HepG2 (cell line): ENCODE results near the gene RAN. TPM values are rescaled to one million over a fixed set of nuclear protein-coding genes. Genes with fewer than 3 reads are reported as not detected.

Experiments
- AFF4 ChIP-seq: sonication (generic); formaldehyde crosslinking; IDR thresholded peaks from 2 replicates; pipeline ENCODE4 v1.4.0; 2020; ENCODE audit warnings: missing genetic modification reagents
- BHLHE40 ChIP-seq: IDR thresholded peaks from 2 replicates; pipeline ENCODE4 v1.6.1; 2011; ENCODE audit warnings: low read length, improper control_type of control experiment
- BRCA1 ChIP-seq: sonication (generic); formaldehyde crosslinking; IDR thresholded peaks from 2 replicates; pipeline ENCODE4 v1.4.0; 2020; ENCODE audit warnings: missing genetic modification reagents
- HNRNPK ChIP-seq: fragments of 200-400 bp; formaldehyde crosslinking; IDR thresholded peaks from 2 replicates; pipeline ENCODE4 v1.6.1; 2018; ENCODE audit warnings: low read length, low read depth, moderate library complexity, mild to moderate bottlenecking; ENCODE audit not compliant: poor library complexity, severe bottlenecking
- MAX ChIP-seq: IDR thresholded peaks from 2 replicates; pipeline ENCODE4 v1.6.1; 2012; ENCODE audit warnings: inconsistent platforms
- RARA ChIP-seq: IDR thresholded peaks from 2 replicates; pipeline ENCODE4 v1.6.1; 2016; ENCODE audit warnings: missing genetic modification reagents, missing compliant biosample characterization
- SAFB2 ChIP-seq: sonication (generic); formaldehyde crosslinking; IDR thresholded peaks from 2 replicates; pipeline ENCODE4 v1.5.1; 2020; ENCODE audit warnings: missing genetic modification reagents, low read depth, mild to moderate bottlenecking, borderline replicate concordance
- SOX13 ChIP-seq, 3 experiments: fragments of 450-650 bp in 1 of 3; sonication (generic) in 1 of 3; formaldehyde crosslinking in 1 of 3; IDR thresholded peaks in 2 of 3; conservative IDR thresholded peaks in 1 of 3; 2 replicates each; pipeline versions ENCODE4 v1.5.0 to v1.6.1; 2016 to 2020; ENCODE audit warnings: antibody characterized with exemption in 1 of 3, mild to moderate bottlenecking in 1 of 3, missing compliant biosample characterization in 1 of 3, missing genetic modification reagents in 1 of 3, moderate library complexity in 1 of 3
- SP140L ChIP-seq: sonication (generic); formaldehyde crosslinking; IDR thresholded peaks from 2 replicates; pipeline ENCODE4 v1.4.0; 2020; ENCODE audit warnings: missing genetic modification reagents, borderline replicate concordance
- ZBTB40 ChIP-seq, 2 experiments: fragments of 450-650 bp in 1 of 2; sonication (generic) in 1 of 2; formaldehyde crosslinking in 1 of 2; IDR thresholded peaks; 2 replicates each; pipeline versions ENCODE4 v1.6.1 to v1.8.0; 2016 to 2022; ENCODE audit warnings: antibody characterized with exemption in 1 of 2, mild to moderate bottlenecking in 1 of 2, missing genetic modification reagents in 1 of 2
- ZNF138 ChIP-seq: sonication (generic); formaldehyde crosslinking; IDR thresholded peaks from 2 replicates; pipeline ENCODE4 v1.5.0; 2020; ENCODE audit warnings: mild to moderate bottlenecking, low read depth, missing genetic modification reagents
- ZNF430 ChIP-seq: sonication (generic); formaldehyde crosslinking; IDR thresholded peaks from 2 replicates; pipeline ENCODE4 v1.9.0; 2021; ENCODE audit warnings: mild to moderate bottlenecking, missing genetic modification reagents
- ZNF512 ChIP-seq: sonication (generic); formaldehyde crosslinking; IDR thresholded peaks from 2 replicates; pipeline ENCODE4 v1.4.0; 2020; ENCODE audit warnings: mild to moderate bottlenecking, missing genetic modification reagents
- polyA plus RNA-seq, 8 experiments: library from polyadenylated mRNA; depleted of rRNA in 3 of 8; stranded (reverse) in 7 of 8; unstranded in 1 of 8; fragments of >200 nt; fragmentation: Illumina TruSeq in 4 of 8; extraction: Trizol in 4 of 8; gene quantifications; 2 replicates each; pipeline versions ENCODE4 v1.2.1 to v1.2.3, GENCODE V29; 2011 to 2016; ENCODE audit warnings: low read depth in 4 of 8, missing spikeins in 1 of 8, mixed read lengths in 1 of 8; ENCODE audit not compliant: insufficient read depth in 1 of 8
- total RNA-seq, 5 experiments: library from RNA; depleted of rRNA; stranded (reverse); fragments of >200 nt; fragmentation: Illumina TruSeq; extraction: Trizol; gene quantifications; 2 replicates each; pipeline ENCODE4 v1.2.3, GENCODE V29; 2016; ENCODE audit warnings: low read depth in 1 of 5

The RAN gene
- total and polyA plus RNA-seq, 2 of the 13 experiments (the other 11 are each of a cell fraction or from before 2014, with no cell fraction given): 1,335 to 1,630 TPM

GRCh38 chr12:130916241-130916911 lies 44.5 kb downstream of the RAN start (continued):
- TF ChIP-seq AFF4 (CRISPR knock-in tag) (no peak), ZNF512 (no peak), ZNF430 (CRISPR knock-in tag) (no peak), SAFB2 (no peak), RARA (CRISPR knock-in tag) (0 out of 2 replicates have a peak, but pooled peaks have one; percentile 16), BHLHE40 (peak; percentile 26; the same call in 1 of the 2 replicates), MAX (peak; percentile 51; the same call in 1 of the 2 replicates), ZBTB40 (IDR thresholded peaks at IDR 0.05) (no peak), ZBTB40 (CRISPR knock-in tag; IDR thresholded peaks at IDR 0.05) (no peak), SOX13 (IDR thresholded peaks at IDR 0.05) (no peak), SOX13 (CRISPR knock-in tag; conservative IDR thresholded peaks at IDR 0.05 in 1 of 2, IDR thresholded peaks at IDR 0.05 in 1 of 2) (no peak), SP140L (no peak), HNRNPK (no peak), ZNF138 (CRISPR knock-in tag) (no peak), BRCA1 (CRISPR knock-in tag) (no peak)
